DMS79 (cell line): ENCODE results near the gene MT1M.
A peak's percentile ranks its signal among the peaks of the same experiment; 100 is the strongest.
"Not testable (repeated sequence)": the region's sequence is repeated elsewhere in the genome, so short reads cannot be mapped to it uniquely, and the experiment has no call there.

Experiments used
- DNase-seq: peaks from one replicate; lab custom pipeline; 2025; lab: John Stamatoyannopoulos, UW

Gene MT1M

GRCh38 chr16:56632156-56632847 lies at the start of gene MT1M:
MT1M (plus strand) TSS chr16:56632659; CDS start chr16:56632732, 73 bp downstream.
- DNase-seq: no peak

GRCh38 chr16:56582911-56583310 lies 49.5 kb upstream of the MT1M start:
- DNase-seq: not testable (repeated sequence)

- DNase-seq: no peak
Observed at GRCh38 chr16:56583351-56584168, 48.9 kb upstream of the MT1M start.

DNA sequence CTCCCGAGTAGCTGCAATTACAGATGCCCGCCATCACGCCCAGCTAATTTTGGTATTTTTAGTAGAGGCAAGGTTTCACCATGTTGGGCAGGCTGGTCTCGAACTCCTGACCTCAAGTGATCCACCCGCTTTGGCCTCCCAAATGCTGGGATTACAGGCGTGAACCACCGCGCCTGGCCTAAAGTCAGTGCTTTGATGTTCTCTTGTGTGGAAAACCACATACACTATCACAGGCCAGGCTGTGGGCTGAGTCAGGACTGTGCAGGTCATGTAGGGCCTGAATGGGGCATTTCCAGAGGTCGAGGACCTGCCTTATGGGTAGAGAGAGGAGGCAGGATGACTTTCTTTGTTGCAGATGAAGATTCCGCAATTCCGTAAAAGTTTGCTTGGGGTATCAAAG lies 48.2 kb upstream of the MT1M start:
- no peak for DNase-seq

- DNase-seq: no peak
Observed at GRCh38 chr16:56588781-56589140, 43.7 kb upstream of the MT1M start.

DNA sequence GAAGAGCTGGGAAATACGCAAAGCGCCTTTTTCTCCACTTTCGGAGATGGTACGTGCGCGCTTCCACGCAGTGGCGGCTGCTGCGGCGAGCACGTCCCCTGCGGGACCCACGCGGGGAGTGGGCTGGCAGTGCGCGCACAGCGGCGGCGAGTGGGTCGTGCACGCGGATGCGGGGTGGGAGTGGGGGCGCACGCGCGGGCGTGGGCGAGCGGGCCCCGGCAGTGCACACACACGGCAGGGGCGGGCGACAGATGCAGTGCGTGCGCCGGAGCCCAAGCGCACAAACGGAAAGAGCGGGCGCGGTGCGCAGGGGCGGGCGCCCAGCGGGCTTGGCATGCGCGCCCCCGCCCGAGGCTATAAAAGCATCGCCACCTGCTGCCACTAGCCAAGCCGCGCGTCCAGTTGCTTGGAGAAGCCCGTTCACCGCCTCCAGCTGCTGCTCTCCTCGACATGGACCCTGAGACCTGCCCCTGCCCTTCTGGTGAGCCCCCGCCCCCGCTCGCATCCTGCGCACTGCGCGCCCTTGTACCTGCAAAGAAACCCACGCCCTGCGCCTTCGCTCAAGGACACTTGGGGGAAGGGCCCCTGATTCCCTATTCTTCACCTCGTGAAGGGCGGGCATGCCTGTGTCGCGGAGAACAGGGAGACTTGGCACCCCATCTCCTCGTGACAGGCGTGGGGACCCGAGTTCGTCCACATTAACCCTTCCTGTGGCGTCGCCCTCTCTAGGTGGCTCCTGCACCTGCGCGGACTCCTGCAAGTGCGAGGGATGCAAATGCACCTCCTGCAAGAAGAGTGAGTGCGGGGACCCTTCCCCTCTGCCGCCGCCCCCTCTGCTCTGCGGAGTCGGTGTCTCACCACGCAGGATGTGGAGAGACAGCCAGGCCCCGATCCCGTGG lies 43.1 kb upstream of the MT1M start, which contains the start of gene MT3:
Gene MT3 (plus strand): TSS at position 388 of the 899 bp plus-strand sequence. CDS start 63 bp downstream, at position 451.
- DNase-seq: no peak

- DNase-seq: no peak
Observed at GRCh38 chr16:56591377-56592060, 40.9 kb upstream of the MT1M start.

DNA sequence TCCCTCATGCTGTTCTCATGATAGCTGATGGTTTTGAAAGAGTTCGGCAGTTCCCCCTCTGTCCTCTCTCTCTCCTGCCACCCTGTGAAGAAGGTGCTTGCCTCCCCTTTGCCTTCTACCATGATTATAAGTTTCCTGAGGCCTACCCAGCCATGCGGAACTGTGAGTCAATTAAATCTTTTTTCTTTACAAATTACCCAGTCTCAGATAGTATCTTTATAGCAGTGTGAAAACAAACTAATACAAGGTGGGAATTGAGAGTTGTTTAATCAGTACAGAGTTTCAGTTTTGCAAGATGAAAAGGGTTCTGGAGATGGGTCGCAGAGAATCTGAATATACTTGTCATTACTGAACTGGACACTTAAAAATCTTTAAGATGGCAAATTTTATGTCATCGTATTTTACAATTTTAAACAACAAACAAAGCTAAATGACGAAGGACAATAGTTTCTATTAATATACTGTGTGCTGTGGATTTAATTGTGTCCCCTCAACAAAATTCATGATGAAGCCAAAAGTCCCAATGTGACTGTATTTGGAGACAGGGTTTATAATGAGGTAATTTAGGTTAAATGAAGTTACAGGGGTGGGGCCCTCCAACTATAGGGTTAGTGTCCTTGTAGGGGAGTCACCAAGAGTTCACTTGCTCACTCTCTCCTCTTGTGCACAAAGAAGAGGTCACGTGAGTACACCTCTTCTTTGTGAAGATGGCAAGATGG lies 38.7 kb upstream of the MT1M start:
- DNase-seq: no peak

DNA sequence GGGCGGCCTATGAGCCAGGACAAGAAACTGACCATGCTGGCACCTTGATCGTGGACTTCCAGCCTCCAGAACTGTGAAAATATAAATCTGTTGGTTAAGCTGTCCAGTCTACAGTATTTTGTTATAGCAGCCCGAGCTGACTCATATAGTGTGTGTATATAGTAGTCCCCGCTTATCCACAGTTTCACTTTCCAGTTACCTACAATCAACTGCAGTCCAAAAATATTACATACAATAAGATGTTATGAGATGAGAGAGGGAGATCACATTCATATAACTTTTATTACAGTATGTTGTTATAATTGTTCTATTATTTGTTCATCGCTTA lies 38.2 kb upstream of the MT1M start:
- DNase-seq: no peak

DNA sequence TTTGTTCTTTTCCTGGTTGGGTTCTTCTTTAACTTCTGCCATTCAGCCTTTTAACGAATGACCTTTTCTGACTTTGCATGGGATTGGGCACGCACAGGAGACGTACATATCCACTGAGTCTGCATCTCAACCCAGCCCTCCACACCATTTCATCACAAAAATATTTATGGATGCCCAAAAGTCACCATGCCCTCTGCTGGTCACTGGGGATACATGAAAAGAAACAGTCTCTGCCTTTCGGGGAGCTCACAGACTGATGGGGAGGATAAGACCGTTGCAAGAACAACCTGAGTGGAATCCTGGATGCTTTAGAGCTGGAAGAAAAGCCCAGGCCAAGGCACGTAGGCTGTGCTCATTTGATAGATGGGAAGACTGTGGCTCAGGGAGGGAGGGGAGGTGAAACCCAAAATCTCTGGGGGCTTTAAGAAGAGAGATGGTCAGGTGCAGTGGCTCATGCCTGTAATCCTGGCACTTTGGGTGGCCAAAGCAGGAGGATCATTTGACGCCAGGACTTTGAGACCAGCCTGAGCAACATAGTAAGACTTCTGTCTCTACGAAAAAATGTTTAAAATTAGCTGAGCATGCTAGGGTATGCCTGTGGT lies 32.0 kb upstream of the MT1M start:
- DNase-seq: no peak

DNA sequence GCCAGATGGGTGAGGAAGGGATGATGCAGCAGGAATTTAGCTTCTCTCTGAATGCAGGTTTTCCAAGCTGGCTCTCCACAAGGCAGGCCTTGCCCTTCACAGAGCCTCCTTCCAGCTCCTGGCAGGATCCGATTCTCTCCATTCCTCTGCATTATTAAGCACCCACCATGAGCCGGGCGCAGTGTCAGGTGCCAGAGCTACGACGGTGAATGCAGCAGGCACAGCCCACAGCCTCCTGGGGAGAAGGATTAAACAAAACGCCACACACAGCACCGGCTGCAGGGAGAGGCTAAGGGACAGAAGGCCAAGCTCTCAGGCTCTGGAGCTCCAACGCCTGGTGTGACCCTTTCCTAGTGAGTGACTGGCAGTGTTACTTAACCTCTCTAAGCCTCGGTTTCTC lies 31.1 kb upstream of the MT1M start:
- DNase-seq: no peak

GRCh38 chr16:56603589-56603988 lies 28.9 kb upstream of the MT1M start:
- no peak for DNase-seq

DNA sequence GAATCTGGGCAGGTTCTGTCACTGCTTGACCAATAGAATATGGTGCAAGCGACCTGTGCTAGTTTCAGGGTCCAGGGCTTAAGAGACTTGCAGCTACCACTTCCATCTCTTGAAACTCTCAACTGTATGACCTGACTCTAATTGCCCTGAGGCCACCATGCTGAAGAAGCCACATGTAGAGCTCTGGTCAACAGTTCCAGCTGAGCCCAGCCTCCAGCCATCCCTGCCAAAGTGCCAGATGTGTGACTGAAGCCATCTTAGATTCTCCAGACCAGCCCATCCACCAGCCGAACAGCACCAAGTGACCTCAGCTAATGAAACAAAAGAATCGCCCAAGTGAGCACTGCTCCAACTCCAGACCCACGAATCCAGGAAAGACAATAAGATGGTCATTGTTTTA lies 27.5 kb upstream of the MT1M start:
- no peak for DNase-seq

DNA sequence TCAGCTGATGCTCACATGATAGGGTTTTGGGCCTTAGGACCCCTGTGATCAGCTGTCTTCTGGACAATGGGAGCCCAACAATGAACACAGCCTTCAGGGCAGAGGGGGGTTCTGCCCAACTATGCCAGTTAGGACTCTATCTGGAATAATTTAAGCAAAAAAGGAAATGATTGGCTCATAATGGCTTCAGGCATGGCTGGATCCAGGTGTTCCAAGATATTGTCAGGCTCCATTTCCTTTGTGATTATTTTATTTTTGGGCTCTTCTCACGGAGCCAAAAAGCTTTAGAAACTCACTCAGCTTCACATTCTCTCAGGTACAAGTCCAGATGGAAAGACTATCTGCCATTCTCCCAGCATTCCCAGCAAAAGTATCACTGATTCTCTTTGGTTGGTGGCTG lies 27.0 kb upstream of the MT1M start:
- no peak for DNase-seq

DNA sequence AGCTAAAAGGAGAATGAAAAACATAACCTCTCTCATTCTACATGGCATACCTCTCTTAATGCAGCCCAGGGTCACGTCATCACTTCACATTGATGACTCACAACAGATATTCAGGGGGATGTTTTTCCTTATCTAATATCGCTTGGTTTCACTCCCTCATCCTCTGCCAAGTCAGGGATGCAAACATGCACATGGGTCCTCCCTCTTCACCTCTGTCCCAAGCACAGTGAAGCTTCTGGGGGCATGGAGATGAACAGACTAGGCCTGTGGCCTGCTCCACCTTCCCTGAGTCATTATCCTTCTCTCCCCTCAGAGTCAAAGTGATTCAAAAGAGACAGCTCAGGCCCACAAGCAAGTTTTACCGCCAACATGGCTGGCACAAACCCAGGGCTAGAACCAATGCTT lies 26.4 kb upstream of the MT1M start:
- no peak for DNase-seq

DNA sequence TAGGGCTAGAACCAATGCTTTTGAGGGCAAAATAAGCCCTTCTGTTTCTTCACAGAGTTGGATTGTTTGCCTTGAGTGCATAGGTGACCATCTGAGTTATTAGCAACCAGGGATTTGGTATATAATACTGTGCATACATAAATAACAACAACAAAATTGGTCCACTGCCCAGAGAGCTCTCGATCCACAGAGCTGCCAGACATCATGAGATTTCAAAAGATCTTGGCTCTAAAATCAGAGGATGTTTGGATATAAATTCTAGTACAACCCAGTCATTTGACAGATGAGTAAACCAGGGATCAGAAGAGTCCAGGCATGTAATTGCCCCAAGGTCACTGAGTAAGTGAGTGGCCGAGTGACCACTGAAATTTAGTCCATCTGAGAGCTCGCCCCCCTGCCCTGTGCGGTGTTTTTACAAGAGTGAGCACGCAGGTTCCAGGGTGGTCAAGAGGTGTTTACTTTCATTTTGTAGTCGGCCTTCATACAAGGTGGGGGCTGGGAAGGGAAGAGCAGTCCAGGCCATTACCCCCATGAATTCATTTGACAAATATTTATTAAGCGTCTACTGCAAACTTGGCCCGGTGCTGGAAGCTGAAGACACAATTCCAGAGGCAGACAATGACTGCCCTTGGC lies 25.9 kb upstream of the MT1M start:
- no peak for DNase-seq

GRCh38 chr16:56607109-56607618 lies 25.3 kb upstream of the MT1M start:
- DNase-seq: no peak

DNA sequence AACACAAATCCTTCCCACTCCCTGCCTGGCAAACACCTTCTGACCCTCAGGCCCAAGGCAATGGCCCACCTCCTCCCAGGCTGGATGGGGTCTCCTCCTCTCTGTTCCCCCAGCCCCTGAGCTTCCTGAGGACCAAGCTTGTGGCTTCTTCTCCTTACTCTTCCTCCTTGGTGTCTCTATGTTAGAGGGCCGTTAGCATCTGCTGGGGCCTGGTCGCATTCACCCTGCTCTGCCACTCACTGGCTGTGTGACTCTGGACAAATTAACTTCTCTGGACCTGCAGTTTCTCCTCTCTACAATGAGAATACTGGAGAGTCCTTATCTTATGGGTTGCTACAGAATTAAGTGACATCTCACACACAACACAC lies 24.8 kb upstream of the MT1M start:
- no peak for DNase-seq

- DNase-seq: peak; percentile 57
Observed at GRCh38 chr16:56608043-56608875, 24.2 kb upstream of the MT1M start, which contains the start of gene MT2A. MT2A (plus strand) TSS chr16:56608584; CDS start chr16:56608656, 72 bp downstream.
